ENCODE results near the gene RSPO4.

RSPO4 gene

DNA sequence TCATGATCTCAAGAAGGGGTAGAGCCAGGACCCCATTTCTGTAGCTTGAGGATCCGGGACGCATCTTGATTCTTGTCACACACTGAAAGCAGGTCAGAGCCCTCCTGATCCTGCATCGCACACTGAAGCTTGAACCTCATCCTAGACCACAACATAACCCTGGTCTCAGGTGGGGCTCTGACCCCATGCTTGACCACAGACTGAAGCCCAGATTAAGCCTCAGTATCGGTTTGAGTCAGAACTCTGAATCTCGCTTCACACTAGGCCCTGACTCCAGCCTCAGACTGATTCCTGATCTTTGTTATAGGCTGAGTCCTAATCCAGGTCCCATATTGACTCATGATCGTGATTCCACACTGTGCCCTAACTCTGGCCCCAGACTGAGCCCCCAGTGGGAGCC lies 8.5 kb upstream of the RSPO4 start:
- TF ChIP-seq, protein P1, sequence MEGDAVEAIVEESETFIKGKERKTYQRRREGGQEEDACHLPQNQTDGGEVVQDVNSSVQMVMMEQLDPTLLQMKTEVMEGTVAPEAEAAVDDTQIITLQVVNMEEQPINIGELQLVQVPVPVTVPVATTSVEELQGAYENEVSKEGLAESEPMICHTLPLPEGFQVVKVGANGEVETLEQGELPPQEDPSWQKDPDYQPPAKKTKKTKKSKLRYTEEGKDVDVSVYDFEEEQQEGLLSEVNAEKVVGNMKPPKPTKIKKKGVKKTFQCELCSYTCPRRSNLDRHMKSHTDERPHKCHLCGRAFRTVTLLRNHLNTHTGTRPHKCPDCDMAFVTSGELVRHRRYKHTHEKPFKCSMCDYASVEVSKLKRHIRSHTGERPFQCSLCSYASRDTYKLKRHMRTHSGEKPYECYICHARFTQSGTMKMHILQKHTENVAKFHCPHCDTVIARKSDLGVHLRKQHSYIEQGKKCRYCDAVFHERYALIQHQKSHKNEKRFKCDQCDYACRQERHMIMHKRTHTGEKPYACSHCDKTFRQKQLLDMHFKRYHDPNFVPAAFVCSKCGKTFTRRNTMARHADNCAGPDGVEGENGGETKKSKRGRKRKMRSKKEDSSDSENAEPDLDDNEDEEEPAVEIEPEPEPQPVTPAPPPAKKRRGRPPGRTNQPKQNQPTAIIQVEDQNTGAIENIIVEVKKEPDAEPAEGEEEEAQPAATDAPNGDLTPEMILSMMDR (IDR thresholded peaks at IDR 0.05; ENCODE audit: control extremely low read depth, extremely low read depth, low read depth, missing control alignments) = no peak
- ChIA-PET POLR2A (no interaction called here), CTCF (interaction anchor here (1.3 to 1.8 kb wide), 2 partner anchors 11 to 55 kb away, joined by 4 to 5 read pairs; no protein-coding TSS in a partner anchor)
- DNase-seq (ENCODE audit: extremely low spot score) = peak; percentile 59

DNA sequence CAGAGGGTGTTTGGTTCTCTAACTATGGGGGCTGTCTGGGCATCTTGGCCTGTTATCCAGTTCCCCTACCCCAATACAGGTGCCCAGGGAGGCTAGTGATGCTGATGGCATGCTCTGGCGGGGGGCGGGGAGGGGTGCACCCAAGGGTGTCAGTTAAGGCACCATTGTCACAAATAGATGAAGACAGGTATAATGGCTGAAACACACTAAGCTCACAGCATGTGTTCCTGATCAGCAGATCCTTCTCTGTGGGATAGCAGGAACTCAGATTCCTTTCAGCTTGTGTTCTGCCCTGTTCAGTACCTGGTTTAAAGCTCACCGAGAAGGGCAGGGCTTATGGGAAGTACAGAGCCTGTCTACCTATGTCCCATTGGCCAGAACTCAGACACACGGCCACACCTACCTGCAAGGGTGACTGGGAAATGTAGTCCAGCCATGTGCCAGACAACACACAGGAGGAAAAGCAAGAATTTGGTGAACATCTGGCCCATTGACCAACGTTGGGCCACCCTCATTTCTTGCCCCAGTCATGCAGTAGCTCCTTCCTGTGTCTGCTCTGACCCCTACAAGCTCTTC lies 3.4 kb upstream of the RSPO4 start:
- TF ChIP-seq, protein P1 (IDR thresholded peaks at IDR 0.05; ENCODE audit: control extremely low read depth, extremely low read depth, low read depth, missing control alignments) = no peak
- peak; percentile 50 for DNase-seq (ENCODE audit: extremely low spot score)
- ChIA-PET CTCF (no interaction called here), POLR2A (no interaction called here)

DNA sequence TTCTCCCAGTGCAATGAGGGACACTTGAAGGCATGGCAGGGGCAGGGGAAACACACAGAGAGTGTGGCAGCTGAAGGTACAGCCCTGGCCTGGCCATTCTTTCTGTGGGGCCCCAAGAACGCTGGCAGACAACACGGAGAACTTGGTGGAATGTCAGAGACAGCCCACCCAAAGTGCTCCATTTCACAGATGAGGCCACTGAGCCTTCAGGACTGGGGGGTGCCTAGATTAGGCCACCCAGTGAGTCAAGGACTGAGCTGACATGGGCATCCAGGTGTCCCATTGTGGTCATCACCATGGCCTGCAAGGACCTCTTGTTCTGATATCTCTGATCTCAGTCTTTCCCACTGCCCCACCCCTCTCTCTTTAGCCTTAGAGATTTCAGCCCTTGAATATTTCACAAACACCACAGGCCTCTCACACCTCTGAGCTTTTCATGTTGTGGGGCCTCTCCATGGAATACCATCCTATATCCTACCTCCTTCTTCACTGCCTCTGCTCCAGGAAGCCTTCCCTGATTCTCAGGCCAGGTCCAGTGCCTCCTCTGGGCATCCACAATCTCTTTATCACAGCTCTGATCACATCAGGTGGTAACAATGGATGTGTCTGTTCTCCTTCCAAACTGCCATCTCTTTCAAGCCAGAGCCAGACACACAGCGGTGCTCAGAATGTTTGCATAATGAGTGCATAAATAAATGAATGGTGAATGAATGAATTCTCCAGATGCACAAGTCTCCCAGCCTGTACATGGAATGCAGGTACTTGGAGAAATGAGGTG lies 2.0 kb upstream of the RSPO4 start:
- TF ChIP-seq, protein P1 (IDR thresholded peaks at IDR 0.05; ENCODE audit: control extremely low read depth, extremely low read depth, low read depth, missing control alignments) = no peak
- ChIA-PET CTCF (no interaction called here), POLR2A (no interaction called here)
- DNase-seq (ENCODE audit: extremely low spot score) = no peak

DNA sequence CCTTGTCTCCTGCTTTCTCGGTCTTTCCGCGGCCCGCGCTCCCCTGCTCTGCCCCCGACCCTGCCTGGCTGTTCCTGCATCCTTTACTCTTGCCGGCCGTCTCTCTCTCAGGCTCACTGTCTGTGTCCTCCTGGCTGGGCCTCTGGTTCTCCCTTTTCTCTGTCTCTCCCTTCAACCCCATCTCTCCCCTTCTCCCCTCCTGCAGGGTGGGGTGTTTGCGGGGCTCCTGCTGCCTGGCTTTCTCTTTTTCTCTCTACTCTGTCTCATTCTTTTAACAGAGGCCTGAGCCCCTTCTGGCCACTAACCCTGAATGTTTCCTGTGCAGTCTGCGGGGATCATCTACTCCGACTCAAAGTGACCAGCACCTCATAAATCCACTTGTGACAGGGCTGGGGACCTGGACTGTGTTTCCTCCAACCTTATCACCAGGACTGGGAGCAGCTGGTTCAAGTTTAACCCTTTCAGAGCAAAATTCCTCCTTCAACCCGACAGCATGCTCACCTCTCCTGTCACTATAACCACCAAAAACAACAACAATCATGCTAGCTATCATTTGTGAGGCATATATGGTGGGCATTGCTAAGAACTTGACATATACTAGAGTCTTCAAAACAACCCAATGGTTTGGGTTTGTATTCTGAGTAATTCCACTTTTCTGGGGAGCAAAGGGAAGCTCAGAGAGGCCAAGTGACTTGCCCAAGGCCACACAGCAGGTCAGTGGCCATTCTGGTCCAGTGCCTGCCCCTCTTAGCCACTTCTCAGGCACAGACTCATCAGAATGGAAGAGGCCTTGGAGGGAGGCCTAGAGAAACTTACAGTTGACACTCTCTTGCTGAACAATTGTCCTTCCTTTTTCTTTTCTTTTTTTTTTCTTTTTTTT lies 811 bp upstream of the RSPO4 start:
- no peak for DNase-seq (ENCODE audit: extremely low spot score)
- ChIA-PET CTCF (no interaction called here), POLR2A (no interaction called here)
- TF ChIP-seq, protein P1 (IDR thresholded peaks at IDR 0.05; ENCODE audit: control extremely low read depth, extremely low read depth, low read depth, missing control alignments) = no peak

DNA sequence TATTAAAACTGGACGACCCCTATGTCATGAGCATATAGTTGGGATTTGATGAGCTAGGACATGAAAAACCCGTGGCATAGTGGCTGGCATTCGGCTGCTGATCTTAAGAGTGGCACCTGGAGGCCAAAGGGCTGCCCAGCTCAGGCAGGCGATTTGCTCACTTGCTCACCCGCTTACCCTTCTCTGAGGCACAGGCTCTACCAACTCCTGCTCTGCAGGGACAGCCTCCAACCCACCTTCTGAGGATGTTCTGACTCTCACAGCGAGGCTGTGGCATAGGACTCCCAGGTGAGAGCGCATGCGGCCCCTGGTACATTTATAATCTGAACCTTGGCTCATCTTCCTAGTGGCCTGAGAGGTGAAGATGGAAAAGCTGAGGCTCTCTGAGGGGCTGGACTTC lies 995 bp downstream of the RSPO4 start:
- CTCF ChIA-PET = interaction anchor here (1.5 kb wide), 1 partner anchor 19 kb away, joined by 3 read pairs; no protein-coding TSS in a partner anchor
- POLR2A ChIA-PET = no interaction called here
- TF ChIP-seq, protein P1 (IDR thresholded peaks at IDR 0.05; ENCODE audit: control extremely low read depth, extremely low read depth, low read depth, missing control alignments) = no peak
- no peak for DNase-seq (ENCODE audit: extremely low spot score)

DNA sequence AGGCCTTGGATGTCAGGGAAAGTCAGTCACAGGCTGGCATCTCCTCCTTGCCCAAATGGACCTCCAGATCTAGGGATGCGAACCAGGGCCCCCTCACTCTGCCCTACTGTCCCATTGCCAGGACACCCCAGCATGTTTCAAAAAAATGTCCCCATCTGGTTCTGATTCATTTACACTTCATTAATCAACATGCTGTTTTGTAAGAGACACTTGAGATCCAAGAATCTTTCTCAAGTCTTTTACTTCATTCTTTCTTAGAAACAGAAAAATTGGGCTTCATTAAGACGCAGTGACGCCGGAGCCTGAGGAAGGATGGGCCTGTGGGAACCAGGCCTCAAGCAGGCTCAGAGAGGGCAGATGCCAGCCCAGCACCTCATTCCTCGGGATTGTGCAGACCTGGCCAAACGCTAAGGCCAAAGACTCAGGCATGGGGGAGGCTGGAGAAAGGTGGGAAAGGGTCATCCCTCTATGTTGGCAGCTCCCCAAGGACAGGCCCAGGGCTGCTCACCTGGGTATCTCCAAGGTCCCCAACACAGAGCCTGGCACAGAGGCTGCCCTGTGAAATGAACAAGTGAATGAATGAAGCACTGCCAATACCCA lies 3.8 kb downstream of the RSPO4 start:
- ChIA-PET POLR2A (no interaction called here), CTCF (no interaction called here)
- TF ChIP-seq, protein P1 (IDR thresholded peaks at IDR 0.05; ENCODE audit: control extremely low read depth, extremely low read depth, low read depth, missing control alignments) = no peak
- DNase-seq (ENCODE audit: extremely low spot score) = no peak
